HG03039 (cell line): Measurements from ENCODE around the gene RAG1.
"Not testable (repeated sequence)": the region's sequence is repeated elsewhere in the genome, so short reads cannot be mapped to it uniquely, and the experiment has no call there.

Experiments used
- ATAC-seq: cut with Tn5 transposase; IDR thresholded peaks from one replicate; pipeline ENCODE4 v1.9.1; 2021; ENCODE audit warnings: mild to moderate bottlenecking, moderate library complexity; ENCODE audit not compliant: unreplicated experiment

The RAG1 gene

DNA sequence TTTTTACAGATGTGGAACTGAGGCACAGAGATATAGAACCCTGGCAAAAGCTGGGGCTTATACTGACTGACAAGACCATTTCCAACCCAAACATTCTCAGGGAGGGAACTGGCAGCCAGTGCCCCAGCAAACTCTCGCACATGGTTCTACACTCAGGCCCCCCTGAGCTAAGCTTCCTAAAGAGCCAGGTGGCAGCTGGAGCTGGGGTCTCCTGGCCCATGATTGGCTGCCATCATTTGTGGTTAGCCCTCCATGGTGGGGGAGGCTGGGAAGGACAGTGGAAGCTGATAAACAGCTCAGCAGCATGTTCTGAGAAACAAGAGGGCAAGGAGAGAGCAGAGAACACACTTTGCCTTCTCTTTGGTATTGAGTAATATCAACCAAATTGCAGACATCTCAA lies at the start of gene RAG1:
TSS of gene RAG1 (plus strand) at position 314 of the 400 bp plus-strand sequence. CDS start 5,298 bp downstream, outside the sequence.
- ATAC-seq = no peak

DNA sequence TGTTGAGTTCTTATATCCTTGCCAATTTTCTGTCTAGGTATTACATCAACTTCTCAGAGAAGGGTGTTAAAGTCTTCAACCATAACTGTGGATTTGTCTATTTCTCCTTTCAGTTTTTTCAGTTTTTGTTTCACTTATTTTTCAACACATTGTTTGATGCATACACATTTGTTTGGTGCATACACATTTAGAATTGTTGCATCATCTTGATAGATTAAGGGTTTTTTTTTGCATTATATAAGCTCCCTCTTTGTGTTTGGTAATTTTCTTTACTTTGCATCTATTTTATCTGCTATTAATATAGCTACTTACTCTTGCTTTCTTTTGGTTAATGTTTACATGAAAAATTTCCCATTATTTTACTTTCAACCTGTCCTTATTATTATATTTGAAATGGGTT lies 37.0 kb upstream of the RAG1 start:
- ATAC-seq = no peak

DNA sequence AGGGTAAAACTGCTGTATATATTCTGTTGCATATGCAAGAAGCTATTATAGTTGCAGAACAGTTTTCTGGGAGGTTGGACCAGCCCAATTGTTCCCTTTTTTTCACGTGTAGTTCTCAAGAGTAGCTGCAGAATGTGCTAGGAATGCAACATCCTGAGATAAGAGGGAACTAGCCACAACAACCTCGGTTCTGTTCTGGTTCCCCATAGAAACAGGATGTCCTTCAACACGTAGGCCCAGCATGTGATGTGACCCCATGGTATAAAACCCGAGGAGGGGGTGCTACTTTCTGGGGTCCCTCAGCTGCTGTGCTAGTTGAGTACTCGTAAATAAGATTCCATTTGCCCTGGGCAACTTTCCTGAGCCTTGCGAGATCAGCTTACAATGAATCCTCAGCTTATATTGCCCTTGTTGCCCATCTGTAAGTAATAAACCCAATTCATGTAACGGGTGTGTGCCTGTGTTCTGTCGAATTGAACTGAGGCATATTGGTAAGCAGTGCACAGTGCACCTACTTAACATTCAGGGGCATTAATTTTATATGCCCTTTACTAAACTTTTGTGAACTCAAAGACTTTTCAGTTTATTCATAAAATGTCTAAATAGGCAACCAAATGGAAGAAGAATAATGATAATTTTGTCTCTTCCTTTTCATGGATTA lies 34.7 kb upstream of the RAG1 start:
- ATAC-seq = no peak

DNA sequence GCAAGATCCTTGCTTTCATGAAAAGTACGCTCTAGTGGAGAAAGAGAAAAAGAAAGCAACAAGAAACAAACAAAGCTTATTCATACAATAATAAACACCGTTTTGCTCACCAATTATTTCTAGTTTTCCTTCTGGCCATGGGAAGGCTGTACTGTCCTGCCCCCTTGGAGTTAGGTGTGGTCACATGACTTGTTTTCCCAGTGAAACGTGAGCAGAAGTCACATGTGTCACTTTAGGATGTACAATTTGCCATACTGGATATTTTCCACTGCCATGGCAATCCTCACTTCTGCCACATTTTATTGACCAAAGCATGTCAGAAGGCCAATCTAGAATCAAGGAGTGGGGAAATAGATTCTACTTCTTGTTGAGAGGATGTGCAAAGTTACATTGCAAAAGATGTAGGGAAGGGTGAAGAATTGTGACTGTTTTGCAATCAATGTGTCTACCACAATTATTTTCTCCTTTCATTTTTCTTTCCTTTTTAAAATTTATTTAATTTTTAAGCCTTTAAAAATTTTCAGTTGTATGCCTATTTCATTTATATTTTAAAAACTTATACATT lies 33.4 kb upstream of the RAG1 start:
- ATAC-seq = no peak

DNA sequence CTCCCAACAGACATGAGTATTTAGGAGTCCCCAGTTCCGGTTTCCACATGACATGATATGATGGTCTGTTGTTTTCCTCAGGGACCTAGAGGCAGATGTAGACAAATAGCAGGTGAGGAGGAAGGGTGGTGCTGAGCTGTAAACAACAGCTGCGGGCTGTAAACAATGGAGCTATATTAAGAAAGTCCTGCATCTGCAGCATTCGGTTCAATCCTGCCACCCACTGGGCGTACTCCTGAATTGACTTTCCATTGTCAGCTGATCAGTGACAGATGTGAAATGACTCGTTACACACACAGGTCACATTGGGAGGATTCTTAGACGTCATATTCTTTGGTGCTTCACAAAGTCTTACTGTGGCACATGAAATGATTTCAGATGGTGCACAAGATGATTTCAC lies 26.8 kb upstream of the RAG1 start:
- ATAC-seq = peak; percentile 96

DNA sequence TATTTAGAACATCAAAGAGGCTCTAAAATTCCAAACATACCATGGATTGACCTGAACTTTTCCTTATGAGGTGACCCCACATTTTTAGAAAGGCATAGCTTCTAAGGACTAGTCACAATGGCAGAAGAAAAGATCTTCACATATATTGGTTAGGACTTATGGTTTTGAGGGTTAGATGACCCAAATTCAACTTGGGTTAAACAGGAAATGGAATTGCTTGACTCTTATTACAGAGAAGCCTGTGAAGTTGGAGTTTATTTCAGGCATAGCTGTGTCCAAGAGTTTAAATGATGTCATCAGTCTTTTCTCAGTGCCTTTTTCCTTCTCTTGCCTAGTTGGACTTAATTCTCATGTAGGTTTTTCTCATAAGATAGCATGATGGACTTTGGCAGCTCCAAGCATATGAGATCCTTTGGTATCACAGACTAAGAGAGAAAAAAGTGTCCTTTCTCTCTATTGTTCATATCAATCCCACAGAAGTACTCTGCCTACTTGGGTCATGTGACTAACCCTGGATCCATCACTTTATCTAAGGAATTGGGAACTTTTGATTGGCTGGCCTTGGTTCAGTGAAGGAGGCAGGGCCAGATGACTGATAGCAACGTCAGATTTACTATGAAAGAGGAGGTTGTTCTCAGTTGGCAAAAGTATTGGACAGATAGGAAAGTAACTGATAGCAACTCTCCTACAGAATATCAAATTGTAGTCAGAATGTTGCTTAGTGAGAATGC lies 17.3 kb upstream of the RAG1 start:
- no peak for ATAC-seq

DNA sequence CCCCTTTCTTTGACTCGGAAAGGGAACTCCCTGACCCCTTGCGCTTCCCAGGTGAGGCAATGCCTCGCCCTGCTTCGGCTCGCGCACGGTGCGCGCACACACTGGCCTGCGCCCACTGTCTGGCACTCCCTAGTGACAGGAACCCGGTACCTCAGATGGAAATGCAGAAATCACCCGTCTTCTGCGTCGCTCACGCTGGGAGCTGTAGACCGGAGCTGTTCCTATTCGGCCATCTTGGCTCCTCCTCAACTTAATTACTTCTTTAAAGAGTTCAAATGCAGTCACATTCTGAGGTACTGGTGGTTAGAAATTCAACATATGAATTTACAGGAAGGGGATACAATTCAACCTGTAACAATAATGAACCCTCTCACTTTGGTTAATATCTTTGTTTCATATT lies 10.4 kb upstream of the RAG1 start:
- ATAC-seq = not testable (repeated sequence)

DNA sequence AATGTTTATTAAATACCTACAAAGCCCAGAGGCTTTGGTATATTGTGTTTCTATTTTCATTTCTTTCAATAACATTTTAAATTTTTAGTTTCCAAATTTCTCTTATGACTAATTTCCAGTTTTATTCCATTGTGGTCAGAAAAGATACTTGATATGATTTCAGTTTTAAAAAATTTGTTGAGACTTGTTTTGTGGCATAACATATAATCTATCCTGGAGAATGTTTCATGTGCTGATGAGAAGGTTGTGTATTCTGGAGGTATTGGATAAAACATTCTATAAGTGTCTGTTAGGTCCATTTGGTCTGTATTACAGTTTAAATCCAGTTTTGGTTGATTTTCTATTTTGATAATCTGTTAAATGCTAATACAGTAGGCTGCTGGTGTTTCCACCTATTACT lies 9.8 kb upstream of the RAG1 start:
- no peak for ATAC-seq

DNA sequence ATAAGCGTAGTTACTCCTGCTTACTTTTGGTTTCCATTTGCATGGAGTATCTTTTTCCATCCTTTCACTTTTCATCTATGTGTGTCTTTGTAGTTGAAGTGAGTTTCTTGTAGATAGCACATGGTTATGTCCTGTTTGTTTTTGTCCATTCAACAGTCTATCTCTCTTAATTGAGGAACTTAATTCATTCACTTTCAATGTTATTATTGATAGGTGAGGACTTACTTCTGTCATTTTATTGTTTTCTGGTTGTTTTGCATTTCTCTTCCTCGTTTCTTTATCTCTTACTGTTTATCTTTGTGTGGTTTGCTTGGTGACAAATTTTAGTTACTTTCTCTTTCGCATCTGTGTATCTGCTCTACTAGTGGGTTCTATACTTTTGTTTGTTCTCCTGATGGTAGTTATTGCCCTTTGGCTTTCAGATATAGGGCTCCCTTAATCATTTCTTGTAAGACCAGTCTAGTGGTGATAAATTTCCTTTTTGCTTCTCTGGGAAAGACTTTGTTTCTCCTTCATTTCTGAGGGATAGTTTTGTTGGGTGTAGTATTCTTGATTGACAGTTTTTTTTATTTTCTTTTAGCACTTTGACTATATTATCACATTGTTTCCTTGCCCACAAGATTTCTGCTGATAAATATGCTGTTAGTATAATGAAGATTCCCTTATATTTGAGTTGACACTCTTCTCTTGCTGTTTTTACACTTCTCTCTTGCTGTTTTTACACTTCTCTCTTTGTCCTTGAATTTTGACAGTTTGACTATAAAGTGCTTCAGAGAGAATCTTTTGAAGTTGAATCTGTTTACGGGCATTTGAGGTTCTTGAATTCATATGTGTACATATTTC lies 9.0 kb upstream of the RAG1 start:
- peak; percentile 77 for ATAC-seq

DNA sequence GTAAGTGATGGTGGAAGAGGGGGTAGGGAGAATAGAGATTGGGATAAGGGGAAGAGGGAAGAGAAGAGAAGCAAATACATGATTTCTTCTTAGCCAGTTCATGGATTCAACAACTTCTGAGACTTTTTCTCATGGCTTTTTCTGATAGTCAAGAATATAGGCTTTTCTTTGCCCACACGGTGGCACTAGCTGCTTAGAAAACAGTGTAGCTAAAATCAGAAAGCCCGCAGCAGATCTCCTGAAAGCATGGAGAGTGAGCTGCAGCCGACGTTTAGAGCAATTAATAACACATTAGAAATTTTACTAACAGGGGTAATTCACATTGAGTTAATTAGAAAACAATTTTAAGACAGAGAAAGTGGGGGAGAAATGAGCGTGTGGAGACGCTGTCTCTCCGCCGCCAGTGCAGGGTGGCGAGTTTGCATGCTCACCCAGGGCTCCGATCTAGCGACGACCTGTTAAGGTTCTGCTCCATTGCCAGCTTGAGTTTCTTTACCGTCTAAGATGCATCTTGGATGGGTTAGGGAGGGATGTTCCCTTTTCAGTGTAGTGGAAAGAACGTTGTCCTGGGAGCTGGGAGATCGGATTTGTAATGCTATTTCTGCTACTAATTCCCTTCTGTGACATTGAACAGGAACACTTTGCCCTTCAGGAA lies 3.3 kb upstream of the RAG1 start:
- no peak for ATAC-seq

DNA sequence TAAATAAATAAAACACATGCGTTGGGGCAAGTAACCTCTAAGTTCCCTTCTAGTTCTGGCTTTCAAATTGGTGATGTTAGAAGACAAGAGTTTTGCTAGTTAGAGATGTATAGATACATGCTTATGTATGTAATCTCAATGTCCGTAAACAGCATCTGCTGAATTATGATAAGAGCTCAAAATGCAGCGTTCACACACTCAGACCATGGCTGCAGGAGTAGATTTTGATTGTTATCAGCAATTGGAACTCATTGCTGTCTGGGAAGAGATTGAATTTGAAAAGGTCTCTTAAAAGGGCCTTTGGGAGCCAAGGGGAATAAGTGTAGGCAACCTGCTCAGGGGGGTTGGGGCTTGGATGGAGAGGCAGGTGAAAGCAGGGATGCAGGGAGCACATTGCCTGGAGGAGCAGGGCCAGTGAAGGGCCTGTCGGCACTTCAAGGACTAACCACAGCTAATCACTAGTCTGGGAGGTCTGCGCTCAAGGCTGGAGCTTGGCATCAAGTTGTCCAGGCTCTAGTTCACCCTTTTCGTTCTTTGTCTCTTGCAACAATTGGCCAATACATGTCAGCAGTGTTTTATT lies 2.7 kb upstream of the RAG1 start:
- ATAC-seq = no peak

DNA sequence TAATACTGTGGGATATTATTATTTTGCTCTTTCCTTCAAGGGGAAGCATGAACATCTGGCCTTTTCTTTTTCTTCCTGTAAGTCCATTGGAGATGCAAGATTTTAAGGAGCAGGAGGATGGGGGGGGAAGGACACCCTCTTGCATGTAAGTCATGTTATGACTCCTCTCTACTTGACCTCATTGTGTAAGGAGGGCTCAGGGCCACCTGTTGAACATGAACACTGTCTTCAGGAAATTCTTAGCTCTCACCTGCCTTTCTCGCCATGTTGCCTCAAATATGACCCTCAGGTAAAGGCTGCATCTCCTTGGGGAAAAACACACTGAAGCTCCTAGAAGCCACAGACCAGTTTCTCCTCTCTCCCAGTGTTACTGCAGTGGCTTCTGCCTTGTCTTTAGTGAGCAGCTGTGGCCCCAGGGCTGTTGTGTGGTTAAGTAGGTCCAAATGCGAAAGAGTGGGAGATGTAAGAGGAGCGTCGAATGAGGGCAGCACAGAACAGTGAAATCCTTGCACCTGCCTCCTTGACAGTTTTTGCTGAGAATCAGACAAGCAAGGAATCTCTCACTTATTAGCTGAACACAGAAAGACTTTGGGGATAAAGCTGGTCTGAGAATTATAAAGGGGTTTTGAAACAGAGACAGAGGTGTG lies 1.3 kb upstream of the RAG1 start:
- ATAC-seq = no peak

DNA sequence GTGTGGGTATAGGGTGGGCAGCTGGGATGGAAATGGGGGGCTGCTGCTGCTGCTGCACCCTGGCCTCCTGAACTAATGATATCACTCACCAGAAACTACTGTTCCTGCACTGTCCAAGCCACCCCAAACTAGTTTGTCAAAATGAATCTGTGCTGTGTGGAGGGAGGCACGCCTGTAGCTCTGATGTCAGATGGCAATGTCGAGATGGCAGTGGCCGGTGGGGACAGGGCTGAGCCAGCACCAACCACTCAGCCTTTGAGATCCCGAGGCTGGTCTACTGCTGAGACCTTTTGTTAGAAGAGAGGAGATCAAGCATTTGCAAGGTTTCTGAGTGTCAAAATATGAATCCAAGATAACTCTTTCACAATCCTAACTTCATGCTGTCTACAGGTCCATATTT lies 1.3 kb downstream of the RAG1 start:
- no peak for ATAC-seq

DNA sequence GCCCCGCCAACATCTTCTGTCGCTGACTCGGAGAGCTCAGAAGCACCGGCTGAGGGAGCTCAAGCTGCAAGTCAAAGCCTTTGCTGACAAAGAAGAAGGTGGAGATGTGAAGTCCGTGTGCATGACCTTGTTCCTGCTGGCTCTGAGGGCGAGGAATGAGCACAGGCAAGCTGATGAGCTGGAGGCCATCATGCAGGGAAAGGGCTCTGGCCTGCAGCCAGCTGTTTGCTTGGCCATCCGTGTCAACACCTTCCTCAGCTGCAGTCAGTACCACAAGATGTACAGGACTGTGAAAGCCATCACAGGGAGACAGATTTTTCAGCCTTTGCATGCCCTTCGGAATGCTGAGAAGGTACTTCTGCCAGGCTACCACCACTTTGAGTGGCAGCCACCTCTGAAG lies 6.7 kb downstream of the RAG1 start:
- no peak for ATAC-seq

DNA sequence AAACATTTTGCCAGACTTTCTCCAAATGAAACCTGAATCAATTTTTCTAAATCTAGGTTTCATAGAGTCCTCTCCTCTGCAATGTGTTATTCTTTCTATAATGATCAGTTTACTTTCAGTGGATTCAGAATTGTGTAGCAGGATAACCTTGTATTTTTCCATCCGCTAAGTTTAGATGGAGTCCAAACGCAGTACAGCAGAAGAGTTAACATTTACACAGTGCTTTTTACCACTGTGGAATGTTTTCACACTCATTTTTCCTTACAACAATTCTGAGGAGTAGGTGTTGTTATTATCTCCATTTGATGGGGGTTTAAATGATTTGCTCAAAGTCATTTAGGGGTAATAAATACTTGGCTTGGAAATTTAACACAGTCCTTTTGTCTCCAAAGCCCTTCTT lies 9.6 kb downstream of the RAG1 start:
- ATAC-seq = no peak

DNA sequence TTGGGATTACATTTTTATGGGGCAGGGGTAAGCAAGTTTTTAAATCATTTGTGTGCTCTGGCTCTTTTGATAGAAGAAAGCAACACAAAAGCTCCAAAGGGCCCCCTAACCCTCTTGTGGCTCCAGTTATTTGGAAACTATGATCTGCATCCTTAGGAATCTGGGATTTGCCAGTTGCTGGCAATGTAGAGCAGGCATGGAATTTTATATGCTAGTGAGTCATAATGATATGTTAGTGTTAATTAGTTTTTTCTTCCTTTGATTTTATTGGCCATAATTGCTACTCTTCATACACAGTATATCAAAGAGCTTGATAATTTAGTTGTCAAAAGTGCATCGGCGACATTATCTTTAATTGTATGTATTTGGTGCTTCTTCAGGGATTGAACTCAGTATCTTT lies 10.1 kb downstream of the RAG1 start:
- ATAC-seq = no peak

DNA sequence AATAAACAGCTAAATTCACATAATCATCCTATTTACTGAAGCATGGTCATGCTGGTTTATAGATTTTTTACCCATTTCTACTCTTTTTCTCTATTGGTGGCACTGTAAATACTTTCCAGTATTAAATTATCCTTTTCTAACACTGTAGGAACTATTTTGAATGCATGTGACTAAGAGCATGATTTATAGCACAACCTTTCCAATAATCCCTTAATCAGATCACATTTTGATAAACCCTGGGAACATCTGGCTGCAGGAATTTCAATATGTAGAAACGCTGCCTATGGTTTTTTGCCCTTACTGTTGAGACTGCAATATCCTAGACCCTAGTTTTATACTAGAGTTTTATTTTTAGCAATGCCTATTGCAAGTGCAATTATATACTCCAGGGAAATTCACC lies 10.7 kb downstream of the RAG1 start:
- ATAC-seq = no peak

DNA sequence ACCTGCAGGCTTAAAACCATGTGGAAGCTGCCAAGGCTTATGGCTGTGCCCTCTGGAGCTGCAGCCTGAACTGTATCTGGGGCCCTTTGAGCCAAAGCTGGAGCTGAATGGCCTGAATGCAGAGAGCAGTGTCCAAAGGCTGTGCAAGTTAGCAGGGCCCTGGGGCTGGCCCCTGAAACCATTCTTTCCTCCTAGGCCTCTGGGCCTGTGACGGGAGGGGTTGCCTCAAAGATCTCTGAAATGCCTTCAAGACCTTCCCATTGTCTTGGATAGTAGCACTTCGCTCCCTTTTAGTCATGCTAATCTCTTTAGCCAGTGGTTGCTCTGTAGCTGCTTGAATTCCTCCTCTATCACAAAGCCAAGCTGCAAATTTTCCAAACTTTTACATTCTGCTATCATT lies 13.7 kb downstream of the RAG1 start:
- no peak for ATAC-seq

DNA sequence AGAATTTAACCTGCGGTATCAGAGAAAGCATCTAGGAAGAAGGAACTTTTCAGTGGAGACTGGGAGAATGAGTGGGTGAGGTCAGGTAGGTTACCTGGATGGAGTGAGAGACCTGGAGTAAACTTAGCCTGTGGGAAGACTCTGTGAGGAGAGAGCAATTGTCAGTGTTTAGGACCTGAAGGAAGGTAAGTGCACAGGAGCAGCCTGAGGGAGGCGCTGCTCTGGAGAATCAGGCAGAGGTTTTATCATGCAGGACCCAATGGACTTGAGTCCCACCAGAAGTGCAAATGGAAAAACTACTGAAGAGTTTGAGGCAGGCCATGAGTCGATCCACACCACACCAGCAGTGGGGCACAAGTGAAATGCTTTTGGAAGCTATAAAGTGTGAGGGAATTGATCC lies 15.9 kb downstream of the RAG1 start:
- no peak for ATAC-seq

DNA sequence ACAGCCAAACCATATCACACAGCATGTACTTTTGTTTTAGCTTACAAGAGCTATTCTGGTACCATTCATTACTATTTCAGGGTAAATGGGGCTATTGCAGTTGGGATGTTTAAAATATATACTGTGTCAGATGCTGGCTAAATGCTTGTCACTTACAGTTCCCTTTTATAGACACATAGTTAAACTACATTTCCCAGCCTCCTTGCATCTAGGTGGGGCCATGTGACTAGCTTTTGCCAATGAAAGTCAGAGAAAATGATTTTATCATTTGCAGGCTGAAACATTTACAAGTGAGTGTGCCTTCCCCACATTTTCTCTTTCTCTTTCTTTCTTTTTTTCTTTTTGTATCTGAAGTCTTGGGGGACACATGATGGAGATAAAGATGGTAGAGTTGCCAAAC lies 18.7 kb downstream of the RAG1 start:
- ATAC-seq = no peak
